ENCODE data around the gene LYPD6.

DNA sequence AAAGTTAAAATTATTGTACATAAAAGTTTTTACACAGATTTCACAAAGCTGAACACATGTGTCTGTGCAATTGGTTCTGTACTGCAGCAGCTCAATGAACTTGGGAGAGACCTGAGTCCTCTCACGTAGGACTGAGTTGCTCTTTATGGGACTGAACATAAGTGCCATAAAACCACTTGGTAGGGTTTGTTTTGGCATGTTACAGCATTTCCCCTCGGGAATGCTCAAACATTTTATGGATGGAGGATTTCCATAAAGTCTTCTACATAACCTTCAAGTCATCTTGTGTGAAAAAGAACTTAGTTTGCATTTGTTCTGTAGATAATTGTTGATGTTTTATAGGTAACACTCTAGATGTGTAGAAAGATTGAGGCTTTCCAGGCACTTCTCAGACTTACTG, 15.9 kb downstream of the LYPD6 start:
- TF ChIP-seq EZH2 (IDR thresholded peaks at IDR 0.05) = no peak
- TF ChIP-seq, protein P1, sequence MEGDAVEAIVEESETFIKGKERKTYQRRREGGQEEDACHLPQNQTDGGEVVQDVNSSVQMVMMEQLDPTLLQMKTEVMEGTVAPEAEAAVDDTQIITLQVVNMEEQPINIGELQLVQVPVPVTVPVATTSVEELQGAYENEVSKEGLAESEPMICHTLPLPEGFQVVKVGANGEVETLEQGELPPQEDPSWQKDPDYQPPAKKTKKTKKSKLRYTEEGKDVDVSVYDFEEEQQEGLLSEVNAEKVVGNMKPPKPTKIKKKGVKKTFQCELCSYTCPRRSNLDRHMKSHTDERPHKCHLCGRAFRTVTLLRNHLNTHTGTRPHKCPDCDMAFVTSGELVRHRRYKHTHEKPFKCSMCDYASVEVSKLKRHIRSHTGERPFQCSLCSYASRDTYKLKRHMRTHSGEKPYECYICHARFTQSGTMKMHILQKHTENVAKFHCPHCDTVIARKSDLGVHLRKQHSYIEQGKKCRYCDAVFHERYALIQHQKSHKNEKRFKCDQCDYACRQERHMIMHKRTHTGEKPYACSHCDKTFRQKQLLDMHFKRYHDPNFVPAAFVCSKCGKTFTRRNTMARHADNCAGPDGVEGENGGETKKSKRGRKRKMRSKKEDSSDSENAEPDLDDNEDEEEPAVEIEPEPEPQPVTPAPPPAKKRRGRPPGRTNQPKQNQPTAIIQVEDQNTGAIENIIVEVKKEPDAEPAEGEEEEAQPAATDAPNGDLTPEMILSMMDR (IDR thresholded peaks at IDR 0.05) = no peak
